Right ventricle myocardium superior (tissue), 1 donor: Measurements from ENCODE around the gene HP1BP3. TPM values are rescaled to one million over a fixed set of nuclear protein-coding genes. Genes with fewer than 3 reads are reported as not detected.
"Not testable (repeated sequence)": the region's sequence is repeated elsewhere in the genome, so short reads cannot be mapped to it uniquely, and the experiment has no call there.

Source experiments
- ATAC-seq: fragments of 200-7000 bp; cut with Tn5 transposase; one replicate; pipeline ENCODE4 v1.9.1; 2020; ENCODE audit warnings: mild to moderate bottlenecking; ENCODE audit not compliant: poor library complexity
- DNase-seq: peaks from one replicate; pipeline ENCODE4 v3.0.0-alpha.2; 2020
- intact Hi-C: fragments of 100-400 bp; cut with DNase I; formaldehyde crosslinking; loops from one replicate; pipeline ENCODE4 v1.11.2; 2022
- total RNA-seq: library from RNA; stranded (reverse); fragmentation: NEBNext Ultra II Directional; extraction: Animal tissue kit (Norgen Biotek cat#: 25700); gene quantifications from one replicate; pipeline ENCODE4 v1.2.1, GENCODE V29; 2021
- donor health status: DM: no; HTN: yes; CAD: no; lungs with severe emphysema.

The HP1BP3 gene
- total RNA-seq, 1 donor from 2014 or later, result 118 TPM

DNA sequence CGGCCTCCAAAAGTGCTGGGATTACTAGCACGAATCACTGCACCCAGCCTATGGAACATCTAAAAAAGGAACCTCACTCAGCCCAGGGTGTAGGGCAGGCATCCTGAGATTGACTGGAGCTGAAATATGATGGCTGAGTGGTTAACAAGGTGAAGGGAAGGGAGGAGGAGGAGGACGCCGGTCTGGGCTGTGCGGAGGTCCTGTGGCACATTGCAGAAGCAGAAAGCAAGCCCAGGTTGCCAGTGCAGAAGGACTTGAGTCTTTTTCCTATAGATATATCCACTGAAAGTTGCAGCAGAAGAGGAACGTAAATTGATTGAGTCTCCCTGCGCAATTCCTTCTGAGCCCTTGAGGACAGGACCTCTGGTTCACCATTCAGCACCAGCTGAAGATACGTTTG, 67.8 kb downstream of the HP1BP3 start:
- ATAC-seq, result no peak
- peak; percentile 13 for DNase-seq
- intact Hi-C loops, result no loop called here

DNA sequence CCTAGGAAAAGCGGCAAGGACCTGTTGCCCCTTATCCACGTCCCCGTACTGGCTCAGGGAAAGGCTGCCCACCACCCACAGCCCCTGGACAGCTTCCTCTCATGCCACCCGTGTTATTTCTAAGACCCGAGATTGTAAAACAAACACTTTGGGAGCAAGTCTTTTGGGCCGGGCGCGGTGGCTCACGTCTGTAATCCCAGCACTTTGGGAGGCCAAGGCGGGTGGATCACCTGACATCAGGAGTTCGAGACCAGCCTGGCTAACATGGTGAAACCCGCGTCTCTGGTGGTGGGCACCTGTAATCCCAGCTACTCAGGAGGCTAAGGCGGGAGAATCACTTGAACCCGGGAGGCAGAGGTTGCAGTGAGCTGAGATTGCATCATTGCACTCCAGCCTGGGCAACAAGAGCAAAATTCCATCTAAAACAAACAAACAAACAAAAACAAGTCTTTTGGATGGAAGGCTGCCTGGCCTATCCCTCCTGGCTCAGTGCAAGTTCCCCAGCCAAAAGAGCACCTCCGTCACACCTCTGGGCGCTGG, 68.7 kb downstream of the HP1BP3 start:
- DNase-seq, intact Hi-C loops, ATAC-seq: not testable (repeated sequence)

DNA sequence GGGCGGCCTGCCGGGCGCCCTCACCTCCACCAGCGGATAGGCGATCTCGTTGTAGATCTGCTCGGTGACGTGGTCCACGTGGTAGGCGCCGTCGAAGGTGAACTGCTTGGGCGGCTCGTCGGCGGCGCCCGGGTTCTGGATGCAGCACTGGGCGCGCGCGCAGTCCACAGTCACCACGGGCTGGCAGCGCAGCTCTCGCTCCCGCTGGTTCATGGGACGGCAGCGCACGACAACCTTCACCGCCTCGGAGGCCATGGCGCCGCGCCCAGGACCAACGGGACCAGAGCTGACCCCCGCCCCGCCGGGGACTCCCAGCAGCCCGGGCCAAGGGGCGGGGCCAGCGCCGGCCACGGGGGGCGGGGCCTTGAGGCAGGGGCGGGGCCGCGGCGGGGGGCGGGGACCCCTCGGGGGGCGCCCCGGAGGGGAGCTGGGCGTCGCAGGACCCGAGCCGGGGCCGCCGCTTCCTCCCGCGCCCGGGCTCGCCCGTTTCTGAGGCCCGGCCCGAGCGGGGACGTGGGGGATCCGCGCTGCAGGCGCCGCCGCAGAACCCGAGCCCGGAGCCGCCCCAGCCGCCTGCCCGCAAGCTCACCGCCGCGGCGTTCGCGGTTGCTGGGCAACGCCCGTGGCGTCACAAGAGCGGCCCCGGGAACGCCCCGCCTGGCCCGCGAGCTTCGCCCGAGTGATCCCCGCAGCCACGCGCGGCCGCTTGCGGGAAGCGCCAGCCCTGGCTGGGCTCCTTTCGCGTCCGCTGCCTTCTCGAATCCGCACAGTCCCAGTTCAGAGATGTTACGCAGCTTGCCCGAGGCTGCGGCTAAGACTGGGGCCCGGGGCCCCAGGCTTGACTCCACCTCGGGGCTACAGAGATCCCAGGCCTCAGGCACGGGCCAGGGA, 69.4 kb downstream of the HP1BP3 start, which contains the start of gene KIF17:
Gene KIF17, minus strand, starts transcription at position 556 of the 891 bp plus-strand sequence. Its CDS starts 301 bp downstream, at position 255.
- peak; percentile 88 for DNase-seq
- ATAC-seq, result peak; percentile 95
- intact Hi-C loops, result no loop called here

DNA sequence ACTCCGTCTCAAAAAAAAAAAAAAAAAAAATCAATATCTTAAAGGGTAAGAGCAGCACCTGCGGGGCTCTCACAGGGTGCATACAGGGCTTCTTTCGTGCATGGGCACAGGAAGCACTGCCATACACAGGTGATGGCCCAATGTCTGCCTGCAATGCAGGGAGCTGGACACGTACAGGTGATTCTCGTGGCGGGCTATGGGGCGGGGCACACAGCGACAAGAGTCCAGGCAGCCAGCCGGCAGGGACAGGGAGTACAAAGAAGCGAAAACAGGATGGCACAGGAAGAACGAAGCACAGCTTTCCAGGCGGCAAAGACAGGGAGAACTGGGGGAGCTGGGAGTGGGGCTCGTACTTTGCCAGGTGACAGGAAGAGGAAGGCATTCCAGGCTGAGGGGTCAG, 70.9 kb downstream of the HP1BP3 start:
- intact Hi-C loops, result no loop called here

DNA sequence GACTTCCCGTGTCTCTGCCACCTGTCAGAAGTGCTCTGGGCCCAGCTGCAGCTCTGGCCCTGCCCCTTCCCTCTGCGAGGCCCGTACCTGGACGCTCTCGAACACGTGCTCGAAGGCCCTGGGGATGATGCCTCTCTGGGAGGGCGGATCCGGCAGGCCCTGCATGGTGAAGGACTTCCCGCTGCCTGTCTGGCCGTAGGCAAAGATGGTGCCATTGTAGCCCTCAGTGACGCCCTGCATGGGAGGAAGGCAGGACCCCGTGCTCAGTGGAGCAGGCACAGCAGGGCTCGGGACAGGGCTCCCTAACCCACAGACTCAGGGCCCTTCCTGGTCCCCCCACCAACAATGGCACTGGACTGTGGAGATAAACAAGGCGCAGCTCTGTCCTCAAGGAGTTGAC, 71.7 kb downstream of the HP1BP3 start:
- DNase-seq (peak; percentile 17), ATAC-seq (no peak)
- intact Hi-C loops, result no loop called here

More for the DNA sequence above, 70.9 kb downstream of the HP1BP3 start:
- DNase-seq (peak; percentile 8), ATAC-seq (no peak)

DNA sequence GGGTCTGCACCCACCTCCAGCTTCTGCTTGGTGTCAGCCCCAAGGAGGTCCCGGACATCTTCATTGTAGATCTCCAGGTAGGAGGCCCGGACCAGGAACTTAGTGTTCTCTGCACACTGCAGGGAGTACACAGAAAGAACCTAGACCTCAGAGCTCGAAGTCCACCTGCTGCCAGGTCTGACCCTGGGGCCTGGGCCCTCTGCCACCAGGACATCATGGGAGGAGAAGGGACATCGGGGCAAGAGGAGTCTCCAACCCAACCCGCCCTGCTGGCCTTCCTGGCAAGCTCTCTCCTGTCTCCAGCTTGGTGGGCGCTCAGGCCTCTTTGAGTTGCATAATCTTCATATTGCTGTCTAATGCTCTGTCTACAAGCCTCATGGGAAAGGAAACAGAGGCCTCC, 73.7 kb downstream of the HP1BP3 start:
- no peak for DNase-seq
- no peak for ATAC-seq
- intact Hi-C loops, result no loop called here

DNA sequence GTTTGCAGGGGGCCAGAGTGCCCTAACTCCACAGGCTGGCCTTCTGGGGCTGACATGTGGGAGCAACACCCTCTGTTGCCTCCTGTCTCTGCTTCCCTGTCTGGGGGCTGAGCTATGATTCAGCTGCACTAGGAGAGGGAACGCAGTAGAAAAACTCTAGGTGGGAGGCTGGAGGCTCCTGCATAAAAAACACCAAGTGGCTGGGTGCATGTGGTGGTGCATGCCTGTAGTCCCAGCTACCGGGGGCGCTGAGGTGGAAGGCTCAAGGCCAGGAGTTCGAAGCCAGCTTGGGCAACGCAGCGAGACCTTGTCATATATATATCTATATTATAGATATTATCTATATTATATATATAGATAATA, 74.9 kb downstream of the HP1BP3 start:
- intact Hi-C loops, result no loop called here
- no peak for ATAC-seq
- DNase-seq, result no peak

DNA sequence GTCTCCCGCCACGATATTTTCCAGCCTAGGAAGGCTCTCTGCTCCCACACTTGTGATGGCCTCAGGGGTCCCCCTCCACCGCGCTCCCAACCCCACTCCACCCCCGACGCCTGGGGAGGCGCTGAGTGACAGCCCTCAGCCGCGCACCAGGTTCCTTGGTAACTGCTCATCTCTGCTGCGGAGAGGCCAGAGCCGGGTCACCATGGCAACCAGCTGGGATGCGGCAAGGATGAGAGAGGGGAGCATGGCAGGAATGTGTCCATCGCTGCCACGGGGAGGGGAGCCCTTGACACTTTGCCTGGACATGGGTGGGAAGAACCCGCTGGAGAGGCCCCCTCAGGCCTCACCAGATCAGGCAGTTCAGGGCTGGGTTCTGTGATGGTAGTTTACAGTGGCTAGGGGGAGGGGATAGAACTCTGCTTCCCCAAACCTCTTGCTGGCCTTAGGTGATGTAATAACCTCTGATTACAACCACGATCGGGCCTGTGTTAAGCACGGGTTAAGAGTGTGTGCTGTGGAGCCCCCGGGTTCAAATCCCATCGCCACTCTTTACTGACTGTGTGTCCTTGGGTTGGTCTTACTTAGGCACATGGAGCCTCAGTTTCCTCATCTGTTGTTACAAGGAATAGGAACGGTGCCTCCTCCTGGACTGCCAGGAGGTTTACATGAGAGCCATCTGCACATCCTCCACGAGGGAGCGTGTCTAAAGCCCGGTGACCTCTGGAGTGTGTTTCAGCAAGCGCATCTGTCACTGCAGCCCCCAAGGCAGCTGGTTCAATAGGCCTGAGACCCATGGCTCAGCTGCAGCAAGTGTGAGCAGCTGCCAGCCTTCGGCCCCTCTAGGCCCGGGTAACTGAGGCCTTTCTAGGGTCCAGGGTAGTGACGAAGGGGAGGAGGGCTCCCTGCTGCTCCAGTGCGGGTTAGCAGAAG, 75.6 kb downstream of the HP1BP3 start:
- no peak for ATAC-seq
- intact Hi-C loops, result no loop called here
- no peak for DNase-seq

DNA sequence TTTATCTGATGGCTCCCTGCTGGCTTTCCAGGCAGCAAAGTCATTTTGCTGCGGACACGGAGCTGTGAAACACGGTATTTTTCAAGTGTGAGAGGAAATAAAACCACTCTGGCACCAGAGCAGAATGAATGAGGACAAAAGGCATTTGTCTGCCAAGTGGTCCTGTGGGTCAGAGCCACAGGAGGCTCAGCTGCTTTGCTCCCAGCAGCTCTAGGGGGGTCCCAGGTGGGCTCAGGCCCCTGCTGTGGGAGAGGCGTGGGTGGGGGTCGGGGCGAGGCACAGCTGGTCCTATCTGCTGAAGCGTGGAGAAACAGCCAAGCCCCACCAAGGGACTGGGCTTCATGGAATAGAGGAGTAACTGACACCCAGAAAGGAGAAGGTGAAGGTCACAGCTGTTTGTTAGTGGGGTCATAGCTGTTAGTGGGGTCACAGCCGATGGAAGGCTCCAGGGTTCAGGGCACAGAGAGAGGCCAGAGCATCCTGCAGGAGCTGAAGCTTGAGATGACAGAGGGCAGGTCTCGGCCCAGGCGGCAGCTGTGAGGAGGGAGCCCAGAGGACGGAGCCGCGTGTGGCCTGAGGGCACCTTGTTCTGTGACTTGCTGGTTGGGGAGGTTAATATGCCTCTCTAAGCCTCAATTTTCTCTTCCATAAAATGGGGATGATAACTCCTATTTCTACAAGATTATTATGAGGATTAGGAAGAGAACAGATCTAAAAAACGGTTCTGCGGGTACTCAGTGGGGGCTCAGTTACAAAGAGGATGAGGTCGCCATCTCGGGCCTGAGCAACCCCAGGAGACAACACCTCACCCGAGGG, 76.4 kb downstream of the HP1BP3 start:
- ATAC-seq (no peak), DNase-seq (no peak)
- intact Hi-C loops, result no loop called here

DNA sequence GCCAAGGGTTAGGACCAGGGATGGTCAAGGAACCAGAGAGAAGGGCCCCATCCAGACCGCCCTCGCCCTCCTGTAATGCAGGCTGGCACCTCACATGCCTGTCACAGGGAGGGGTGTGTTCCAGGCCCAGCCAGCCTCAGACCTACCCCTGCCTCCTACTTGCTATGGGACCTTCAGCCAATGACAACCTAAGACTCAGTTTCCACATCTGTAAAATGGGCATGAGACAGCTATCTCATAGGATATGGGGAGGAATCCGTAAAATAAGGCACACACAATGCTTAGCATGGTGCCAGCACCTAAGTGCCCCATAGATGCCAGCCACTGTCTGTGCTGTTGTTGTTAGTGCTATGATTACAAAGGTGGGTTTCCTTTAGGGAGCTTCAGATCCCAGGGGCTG, 77.2 kb downstream of the HP1BP3 start:
- no peak for DNase-seq
- ATAC-seq, result no peak
- intact Hi-C loops, result no loop called here

DNA sequence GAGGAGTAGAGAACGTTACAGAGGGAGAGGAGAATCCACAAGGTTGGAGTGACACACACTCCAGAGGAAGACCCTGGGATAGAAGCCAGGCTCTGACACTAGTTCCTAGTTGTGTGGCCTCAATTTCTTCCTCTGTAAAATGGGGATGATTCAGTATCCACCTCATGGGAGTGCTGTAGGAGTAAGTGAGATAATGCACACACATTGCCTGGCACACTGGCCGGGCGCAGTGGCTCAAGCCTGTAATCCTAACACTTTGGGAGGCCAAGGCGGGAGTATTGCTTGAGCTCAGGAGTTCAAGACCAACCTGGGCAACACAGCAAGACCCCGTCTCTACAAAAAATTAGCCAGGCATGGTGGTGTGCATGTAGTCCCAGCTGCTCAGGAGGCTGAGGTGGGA, 78.2 kb downstream of the HP1BP3 start:
- intact Hi-C loops, result no loop called here
- DNase-seq (no peak), ATAC-seq (no peak)

DNA sequence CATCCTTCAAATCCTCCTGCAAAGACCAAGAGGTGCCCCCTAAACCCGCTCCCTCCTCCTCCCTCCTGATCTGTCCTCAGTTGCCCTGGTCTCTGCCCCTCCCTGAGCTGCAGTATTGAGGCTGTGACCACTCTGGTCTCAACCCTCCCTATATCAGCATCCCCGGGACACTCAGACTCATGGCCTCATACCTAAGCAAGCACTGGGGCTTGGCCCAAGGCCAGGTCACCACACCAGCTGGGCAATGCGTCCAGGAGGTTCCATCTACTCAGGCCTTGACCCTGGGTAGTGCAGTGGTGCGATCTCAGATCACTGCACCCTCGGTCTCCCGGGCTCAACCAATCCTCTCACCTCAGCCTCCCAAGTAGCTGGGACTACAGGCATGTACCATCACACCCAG, 79.0 kb downstream of the HP1BP3 start:
- DNase-seq (no peak), ATAC-seq (no peak)
- intact Hi-C loops, result no loop called here

DNA sequence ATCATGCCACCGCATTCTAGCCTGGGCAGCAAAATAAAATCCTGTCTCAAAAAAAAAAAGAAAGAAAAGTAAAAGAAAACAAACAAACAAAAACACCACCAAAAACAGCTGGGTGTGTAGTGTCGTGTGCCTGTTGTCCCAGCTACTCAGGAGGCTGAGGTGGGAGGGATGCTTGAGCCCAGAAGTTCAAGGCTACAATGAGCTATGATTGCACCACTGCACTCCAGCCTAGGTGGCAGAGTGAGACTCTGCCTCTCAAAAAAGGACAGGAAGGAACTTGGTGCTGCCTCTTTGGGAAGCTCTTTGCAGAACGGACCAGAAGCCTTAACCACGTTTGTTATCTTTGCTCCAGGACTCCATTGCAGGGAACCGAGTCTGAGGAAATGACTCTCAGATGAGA, 80.3 kb downstream of the HP1BP3 start:
- intact Hi-C loops, result no loop called here
- ATAC-seq (no peak), DNase-seq (no peak)

DNA sequence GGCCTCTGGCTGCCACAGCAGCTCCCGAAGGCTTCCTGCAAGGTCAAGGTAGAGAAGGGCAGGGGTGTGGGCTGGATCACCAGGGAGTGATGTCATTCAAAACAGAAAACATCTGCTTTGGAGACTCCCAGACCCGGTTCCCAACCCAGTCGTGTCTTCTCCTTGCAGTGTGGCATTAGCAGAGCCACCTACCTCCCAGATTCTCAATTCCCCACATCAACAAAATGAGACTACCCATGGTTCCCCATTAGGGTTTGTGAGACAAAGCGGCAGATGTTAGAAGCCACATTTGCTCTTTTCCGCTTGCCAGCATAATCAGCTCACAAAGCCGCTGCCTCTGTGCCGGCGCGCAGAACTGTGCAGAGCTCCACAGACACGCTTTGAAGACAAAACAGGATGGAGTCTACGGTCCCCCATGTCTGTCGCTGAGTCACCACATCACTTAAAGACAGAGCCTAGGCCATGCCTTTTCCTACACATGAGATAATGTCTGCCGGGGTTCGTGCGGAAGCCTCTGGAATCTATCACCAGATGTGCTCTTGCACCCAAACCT, 81.8 kb downstream of the HP1BP3 start:
- intact Hi-C loops, result no loop called here
- DNase-seq (no peak), ATAC-seq (no peak)

DNA sequence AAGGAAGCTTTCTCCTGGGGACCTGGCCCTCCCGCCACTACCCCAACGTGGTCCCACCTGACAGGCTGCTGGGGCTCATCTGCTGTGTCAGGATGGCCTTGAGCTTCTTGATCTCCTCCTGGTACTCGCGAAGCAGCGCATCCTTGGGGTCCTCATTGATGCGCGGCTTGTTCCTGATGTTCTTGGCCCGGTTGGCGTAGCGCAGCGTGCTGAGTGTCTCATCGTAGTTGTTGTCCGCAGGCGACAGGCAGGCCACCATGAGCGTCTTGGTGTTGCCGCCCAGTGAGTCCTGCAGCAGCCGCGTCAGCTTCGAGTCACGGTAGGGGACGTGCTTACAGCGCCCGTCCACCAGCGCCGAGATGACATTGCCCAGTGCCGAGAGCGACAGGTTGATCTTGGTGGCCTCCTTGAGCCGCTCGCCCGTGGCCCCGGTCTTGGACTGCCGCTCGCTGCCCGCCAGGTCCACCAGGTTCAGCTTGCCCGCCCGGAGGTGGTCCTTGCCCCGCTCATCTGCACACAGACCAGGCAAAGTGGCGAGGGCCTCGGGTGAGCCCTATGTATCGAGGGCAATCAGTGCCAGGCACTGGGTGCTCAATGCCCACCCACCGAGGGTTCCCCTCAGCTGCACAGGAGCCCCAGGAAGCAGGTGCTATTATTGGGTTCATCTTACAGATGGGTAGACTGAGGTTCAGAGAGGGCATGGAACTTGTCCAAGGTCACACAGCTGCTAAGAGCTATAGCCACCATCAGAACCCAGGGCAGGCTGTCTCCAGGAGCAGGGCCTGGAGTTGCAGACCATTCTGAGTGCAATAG, 82.5 kb downstream of the HP1BP3 start:
- DNase-seq (no peak), ATAC-seq (no peak)
- intact Hi-C loops, result no loop called here

DNA sequence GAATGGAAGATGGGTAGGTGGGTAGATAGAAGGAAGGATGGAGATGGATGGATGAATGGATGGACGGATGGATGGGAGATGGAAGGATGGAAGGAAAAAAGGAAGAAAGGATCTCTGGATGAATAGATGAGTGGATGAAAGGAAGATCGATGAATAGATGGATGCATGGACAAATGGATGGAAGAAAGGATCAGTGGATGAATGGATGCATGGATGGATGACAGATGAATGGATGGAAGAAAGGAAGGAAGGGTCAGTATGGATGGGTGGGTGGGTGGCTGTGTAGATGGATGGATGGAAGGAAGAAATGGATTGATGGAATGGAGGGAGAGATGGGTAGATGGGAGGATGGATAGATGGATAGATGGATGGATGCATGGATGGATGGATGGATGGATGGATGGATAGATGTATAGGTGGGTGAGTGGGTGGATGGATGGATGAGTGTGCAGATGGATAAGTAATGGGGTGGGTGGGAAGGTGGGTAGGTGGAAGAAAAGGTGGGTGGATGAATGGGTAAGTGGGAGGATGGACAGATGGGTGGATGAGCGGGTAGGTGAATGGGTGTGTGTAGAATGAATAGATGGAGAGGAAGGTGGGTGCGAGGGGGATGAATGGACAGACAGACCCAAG, 83.9 kb downstream of the HP1BP3 start:
- DNase-seq (no peak), ATAC-seq (no peak)
- intact Hi-C loops, result no loop called here

DNA sequence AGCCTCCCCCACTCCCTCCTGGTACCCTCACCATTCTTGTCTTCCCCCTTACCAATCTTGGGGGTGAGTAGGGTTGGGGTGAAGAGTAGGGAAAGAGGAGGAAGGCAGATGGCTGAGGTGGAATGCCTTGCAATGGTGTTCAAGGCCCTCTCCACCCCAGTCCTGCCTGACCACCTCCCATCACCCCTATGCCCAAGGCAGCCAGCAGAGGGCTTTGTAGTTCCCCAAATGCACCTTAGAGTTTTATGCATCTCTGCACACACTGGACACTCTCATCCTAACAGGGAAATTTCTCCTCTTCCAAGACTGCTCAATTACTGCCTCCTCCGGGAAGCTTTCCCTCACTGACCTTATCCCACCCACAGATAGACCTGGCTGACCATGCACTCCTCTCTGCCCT, 84.7 kb downstream of the HP1BP3 start:
- ATAC-seq (no peak), DNase-seq (no peak)
- intact Hi-C loops, result no loop called here
